IPS-NIHi7 (cell line): ENCODE results near the gene GLIS1.

Experiments used
- DNase-seq: peaks from one replicate; pipeline ENCODE4 v3.0.0; 2012; ENCODE audit warnings: mixed read lengths; ENCODE audit errors: extremely low spot score

GLIS1 gene

DNA sequence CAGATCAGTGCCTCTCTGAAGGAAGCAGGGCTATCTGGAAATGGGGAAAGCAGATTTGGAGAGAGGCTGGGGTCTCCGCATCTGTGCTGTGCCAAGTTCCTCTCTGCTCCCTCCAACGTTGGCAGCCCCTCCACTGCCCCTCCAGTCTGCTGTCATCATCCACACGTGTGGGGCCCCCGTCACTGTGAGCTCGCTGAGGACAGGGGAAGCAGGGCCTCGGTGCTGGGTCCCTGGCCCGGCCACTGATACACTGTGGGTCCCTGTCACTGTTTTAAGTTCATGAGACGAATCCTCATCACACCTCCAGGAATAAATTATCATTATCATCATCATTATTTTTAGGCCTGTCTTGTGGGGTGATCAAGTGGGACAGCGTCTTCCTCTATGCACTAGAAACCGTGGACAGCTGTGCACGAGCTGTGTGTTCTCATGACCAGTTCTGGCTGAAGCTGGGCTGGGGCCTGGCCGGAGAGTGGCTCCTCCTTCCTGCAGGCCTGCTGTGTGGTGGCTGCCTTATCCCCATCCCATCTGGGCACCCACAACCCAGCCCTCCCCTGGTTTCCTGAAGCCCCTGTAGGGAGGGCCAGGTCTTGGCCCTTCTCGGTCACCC is 227.5 kb downstream of the GLIS1 start:
- no peak for DNase-seq

DNA sequence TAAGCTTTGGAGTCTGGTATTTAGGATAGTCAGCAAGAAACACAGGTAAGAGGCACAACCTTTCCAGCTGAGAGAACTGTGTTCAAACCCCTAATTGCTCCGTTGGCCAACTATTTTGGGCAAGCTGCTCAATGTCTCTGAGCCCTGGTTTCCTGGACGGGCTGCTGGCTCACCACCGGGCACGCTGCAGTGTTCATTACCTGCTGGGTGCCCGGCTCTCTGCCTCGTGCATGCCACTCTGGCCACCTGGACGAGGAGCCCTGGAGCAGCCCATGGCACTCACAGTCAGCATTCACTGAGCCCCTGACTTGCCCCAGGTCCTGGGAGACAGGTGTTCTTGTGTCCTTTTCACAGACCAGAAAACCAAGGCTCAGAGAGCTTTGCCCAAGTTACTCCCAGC is 228.7 kb downstream of the GLIS1 start:
- DNase-seq, result no peak

DNA sequence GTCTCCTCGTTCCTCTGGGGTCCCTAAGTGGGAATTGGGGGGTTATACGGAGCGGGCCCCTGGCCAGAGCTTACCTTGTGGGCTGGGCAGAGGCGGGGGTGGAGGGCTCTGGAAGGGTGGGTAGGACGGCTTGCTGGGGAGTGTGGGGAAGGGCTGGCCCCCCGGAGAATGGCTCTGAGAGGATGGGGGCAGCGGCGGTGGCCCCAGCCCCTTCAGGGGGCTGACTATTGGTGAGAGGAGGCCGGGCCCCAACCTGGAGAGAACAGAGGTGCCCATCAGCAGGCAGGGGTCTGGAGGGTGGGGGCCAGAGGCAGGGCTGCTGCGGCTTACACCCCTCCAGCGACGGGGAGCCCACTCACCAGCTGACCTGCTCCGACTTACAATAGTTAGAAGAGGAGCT is 229.2 kb downstream of the GLIS1 start:
- DNase-seq, result no peak

- DNase-seq, result no peak
These were observed 229.8 kb downstream of the GLIS1 start for GRCh38 chr1:53508991-53509666.

- no peak for DNase-seq
These were observed 230.6 kb downstream of the GLIS1 start for GRCh38 chr1:53508056-53508990.

- no peak for DNase-seq
These were observed 231.7 kb downstream of the GLIS1 start for GRCh38 chr1:53507116-53507820.

- DNase-seq, result no peak
These were observed 232.5 kb downstream of the GLIS1 start for GRCh38 chr1:53506355-53507050.

GRCh38 chr1:53505891-53506290 is 233.1 kb downstream of the GLIS1 start:
- DNase-seq, result no peak

GRCh38 chr1:53505401-53505800 is 233.6 kb downstream of the GLIS1 start:
- DNase-seq, result no peak

GRCh38 chr1:53504901-53505300 is 234.1 kb downstream of the GLIS1 start:
- DNase-seq, result no peak

- no peak for DNase-seq
These were observed 235.3 kb downstream of the GLIS1 start for GRCh38 chr1:53503433-53504217.

- no peak for DNase-seq
These were observed 236.1 kb downstream of the GLIS1 start for GRCh38 chr1:53502641-53503432.

DNA sequence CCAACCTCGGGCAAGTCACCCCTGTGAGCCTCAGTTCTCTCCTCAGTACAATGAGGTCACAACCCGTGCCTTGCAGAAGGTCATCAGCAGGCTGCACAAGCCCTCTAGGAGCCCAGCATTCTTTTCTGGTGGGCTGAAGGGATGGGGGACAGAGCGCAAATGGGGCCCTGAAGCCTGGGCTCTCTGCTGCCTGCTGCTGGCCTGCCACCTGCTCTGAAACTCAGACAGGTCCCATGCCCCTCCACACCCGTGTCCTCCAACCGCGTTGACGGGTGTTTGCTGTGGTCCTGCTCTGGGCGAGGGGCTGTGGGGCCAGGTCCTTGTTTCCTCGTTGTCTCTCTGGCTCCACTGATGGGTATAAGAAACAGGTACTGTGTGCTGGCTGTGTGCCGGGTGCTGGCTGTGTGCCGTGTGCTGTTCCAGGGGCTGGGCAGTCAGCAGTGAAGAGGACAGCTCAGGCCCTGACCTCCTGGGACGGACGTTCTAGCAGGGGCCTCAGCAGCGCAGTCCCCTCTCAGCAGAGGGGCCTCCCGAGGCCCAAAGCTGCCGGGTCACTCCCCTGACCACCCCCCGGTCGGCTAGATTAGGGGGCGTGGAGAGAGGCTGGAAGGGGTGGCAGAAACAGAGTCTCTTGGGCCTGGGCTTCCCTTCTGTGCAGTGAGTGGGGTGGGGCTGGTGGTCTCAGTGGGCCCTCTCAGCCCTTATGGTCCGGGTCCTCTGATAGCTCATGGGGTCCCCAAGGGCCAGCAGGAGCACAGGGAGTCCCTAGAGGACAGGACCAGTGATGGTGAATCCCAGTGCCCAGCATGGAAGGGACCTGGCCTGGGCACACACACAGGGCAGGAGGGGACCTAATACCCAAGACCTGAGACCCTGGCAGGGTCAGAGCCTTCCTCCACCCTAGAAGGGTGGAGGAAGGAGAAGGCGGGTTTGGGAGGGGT is 237.6 kb downstream of the GLIS1 start:
- no peak for DNase-seq

GRCh38 chr1:53500204-53501064 is 238.5 kb downstream of the GLIS1 start:
- DNase-seq, result no peak

DNA sequence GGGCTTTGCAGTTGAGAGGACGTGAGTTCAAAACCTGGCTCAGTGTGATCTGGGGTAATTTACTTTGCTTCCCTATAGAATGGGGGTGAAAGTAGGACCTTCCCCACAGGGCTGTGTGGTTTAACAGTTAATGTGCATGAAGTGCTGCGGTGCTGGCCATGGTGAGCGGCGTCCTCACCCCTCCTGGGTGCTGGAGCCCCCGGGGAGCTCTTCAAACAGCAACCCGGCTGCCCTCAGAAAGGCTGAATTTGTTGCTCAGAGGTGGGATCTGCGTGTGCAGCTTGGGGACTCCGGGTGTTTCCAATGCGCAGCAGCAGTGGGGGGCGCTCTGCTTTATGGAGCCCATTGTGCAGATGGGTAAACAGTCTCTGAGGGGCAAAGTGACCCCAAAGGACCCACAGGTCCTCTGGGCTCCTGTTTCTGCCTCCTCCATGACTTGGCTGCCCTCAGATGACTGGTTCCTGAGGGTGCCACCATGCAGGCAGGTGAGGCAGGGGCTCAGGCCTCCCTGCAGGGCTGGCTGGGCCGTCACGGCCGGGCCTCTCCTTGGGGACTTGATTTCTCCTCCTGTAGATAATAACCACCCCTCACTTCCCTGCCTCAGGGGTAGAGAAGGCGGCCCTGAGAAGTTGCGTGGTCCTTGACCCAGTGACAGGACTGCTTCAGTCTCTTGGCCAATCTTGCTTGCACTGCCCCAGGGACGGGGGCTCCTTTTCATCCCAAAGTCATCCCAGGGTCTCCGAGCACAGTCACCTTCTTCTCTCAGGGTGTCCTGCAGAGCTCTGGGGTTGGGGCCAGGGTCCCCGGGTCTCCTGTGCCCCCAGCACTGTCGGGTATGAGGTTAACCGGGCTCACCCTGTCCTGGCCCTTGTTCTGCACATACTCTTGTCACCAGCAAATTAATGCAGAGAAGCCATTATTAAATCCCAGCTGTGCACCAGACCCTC is 239.4 kb downstream of the GLIS1 start:
- no peak for DNase-seq

- DNase-seq, result no peak
These were observed 240.3 kb downstream of the GLIS1 start for GRCh38 chr1:53498555-53499131.
